ENCODE data around the gene PLEKHJ1. TPM values are rescaled to one million over a fixed set of nuclear protein-coding genes. Genes with fewer than 3 reads are reported as not detected.

The PLEKHJ1 gene
- total RNA-seq, 2 donors from 2014 or later: 26.3 to 46.2 TPM

- TF ChIP-seq, protein P1, sequence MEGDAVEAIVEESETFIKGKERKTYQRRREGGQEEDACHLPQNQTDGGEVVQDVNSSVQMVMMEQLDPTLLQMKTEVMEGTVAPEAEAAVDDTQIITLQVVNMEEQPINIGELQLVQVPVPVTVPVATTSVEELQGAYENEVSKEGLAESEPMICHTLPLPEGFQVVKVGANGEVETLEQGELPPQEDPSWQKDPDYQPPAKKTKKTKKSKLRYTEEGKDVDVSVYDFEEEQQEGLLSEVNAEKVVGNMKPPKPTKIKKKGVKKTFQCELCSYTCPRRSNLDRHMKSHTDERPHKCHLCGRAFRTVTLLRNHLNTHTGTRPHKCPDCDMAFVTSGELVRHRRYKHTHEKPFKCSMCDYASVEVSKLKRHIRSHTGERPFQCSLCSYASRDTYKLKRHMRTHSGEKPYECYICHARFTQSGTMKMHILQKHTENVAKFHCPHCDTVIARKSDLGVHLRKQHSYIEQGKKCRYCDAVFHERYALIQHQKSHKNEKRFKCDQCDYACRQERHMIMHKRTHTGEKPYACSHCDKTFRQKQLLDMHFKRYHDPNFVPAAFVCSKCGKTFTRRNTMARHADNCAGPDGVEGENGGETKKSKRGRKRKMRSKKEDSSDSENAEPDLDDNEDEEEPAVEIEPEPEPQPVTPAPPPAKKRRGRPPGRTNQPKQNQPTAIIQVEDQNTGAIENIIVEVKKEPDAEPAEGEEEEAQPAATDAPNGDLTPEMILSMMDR (IDR thresholded peaks at IDR 0.05): no peak
- Histone ChIP-seq H3K27ac (no peak overlapping the region), H3K36me3 (peaks cover 28% of the 10 kb centered on the region), H3K9me3 (no peaks in the 10 kb centered on the region), H3K4me1 (ENCODE audit: control insufficient read depth in 1 of 2, low read depth in 2 of 2) (peaks cover 0 to 7% of the 10 kb centered on the region in 2 donors), H3K4me3 (no peak overlapping the region), H3K27me3 (replicated peaks; ENCODE audit: insufficient read depth) (no peaks in the 10 kb centered on the region)
- DNase-seq (ENCODE audit: low spot score): no peak
- ATAC-seq (ENCODE audit: insufficient number of reproducible peaks, low FRiP score, low read depth): no peak
Measured at GRCh38 chr19:2197270-2197669, 38.9 kb downstream of the PLEKHJ1 start.

- peaks cover 0 to 7% of the 10 kb centered on the region in 2 donors for H3K4me1 ChIP-seq (ENCODE audit: control insufficient read depth in 1 of 2, low read depth in 2 of 2)
- peaks cover 39% of the 10 kb centered on the region for H3K36me3 ChIP-seq
- H3K27me3 ChIP-seq (replicated peaks; ENCODE audit: insufficient read depth): no peaks in the 10 kb centered on the region
- ATAC-seq (ENCODE audit: insufficient number of reproducible peaks, low FRiP score, low read depth): no peak
- H3K27ac ChIP-seq: no peak overlapping the region
- DNase-seq (ENCODE audit: low spot score): no peak
- H3K9me3 ChIP-seq: no peaks in the 10 kb centered on the region
- H3K4me3 ChIP-seq: no peak overlapping the region
- TF ChIP-seq, protein P1 (IDR thresholded peaks at IDR 0.05): no peak
Measured at GRCh38 chr19:2195914-2196313, 40.2 kb downstream of the PLEKHJ1 start.

GRCh38 chr19:2195361-2195760 lies 40.8 kb downstream of the PLEKHJ1 start:
- Histone ChIP-seq H3K36me3 (peaks cover 39% of the 10 kb centered on the region), H3K27me3 (replicated peaks; ENCODE audit: insufficient read depth) (no peaks in the 10 kb centered on the region), H3K9me3 (no peaks in the 10 kb centered on the region), H3K4me1 (ENCODE audit: control insufficient read depth in 1 of 2, low read depth in 2 of 2) (peaks cover 0 to 7% of the 10 kb centered on the region in 2 donors), H3K4me3 (no peak overlapping the region), H3K27ac (no peak overlapping the region)
- DNase-seq (ENCODE audit: low spot score) (no peak), ATAC-seq (ENCODE audit: insufficient number of reproducible peaks, low FRiP score, low read depth) (no peak)
- TF ChIP-seq, protein P1 (IDR thresholded peaks at IDR 0.05): no peak

DNA sequence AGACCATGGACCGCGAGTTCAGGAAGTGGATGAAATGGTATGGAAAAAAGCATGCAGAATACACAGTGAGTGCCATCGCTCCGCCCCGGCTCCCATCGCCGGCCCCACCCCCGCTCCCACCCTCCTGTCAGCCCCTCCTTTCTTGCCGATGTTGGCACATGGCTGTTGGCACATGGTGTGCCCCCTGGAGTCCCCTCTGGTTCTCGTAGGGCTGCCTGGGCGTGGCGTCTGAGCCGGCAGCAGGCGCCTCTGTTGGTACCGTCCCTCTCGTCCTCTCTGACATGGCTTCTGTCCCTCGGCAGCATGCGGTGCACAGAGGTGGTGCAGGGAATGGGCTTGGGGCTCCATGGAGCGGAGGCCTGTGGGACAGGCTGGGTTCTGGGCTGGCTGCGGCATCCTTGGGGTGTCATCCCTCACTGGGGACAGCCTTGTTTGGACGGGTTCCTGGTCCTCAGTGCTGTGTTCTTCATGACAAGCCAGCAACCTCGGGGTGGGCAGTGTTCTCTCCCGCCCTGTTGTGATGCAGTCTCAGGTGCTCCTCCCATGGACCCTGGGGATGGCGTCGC lies 41.5 kb downstream of the PLEKHJ1 start:
- Histone ChIP-seq H3K9me3 (no peaks in the 10 kb centered on the region), H3K4me1 (ENCODE audit: control insufficient read depth in 1 of 2, low read depth in 2 of 2) (peaks cover 0 to 7% of the 10 kb centered on the region in 2 donors), H3K27ac (no peak overlapping the region), H3K4me3 (no peak overlapping the region), H3K36me3 (peaks cover 39% of the 10 kb centered on the region), H3K27me3 (replicated peaks; ENCODE audit: insufficient read depth) (no peaks in the 10 kb centered on the region)
- ATAC-seq (ENCODE audit: insufficient number of reproducible peaks, low FRiP score, low read depth): no peak
- no peak for DNase-seq (ENCODE audit: low spot score)
- TF ChIP-seq, protein P1 (IDR thresholded peaks at IDR 0.05): no peak

DNA sequence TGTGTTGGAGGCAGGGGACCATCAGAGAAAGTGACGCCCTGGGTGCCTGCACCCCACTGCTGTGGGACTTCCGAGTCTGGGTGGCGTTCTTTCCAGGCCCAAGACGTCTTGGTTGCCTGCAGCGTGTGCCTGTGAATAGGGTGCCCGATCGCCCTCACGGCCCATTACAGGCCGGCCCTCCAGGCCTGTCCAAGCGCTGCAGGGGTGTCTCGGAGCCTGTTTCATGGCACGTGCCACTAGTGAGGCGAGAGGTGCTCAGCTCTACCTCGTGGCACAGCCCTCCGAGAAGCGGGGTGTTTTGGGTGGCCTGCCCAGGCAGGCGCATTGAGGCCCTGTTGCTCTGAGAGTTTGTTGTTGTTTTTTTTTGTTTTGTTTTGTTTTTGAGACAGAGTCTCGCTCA lies 42.3 kb downstream of the PLEKHJ1 start:
- H3K4me1 ChIP-seq (ENCODE audit: control insufficient read depth in 1 of 2, low read depth in 2 of 2): peaks cover 0 to under 1% of the 10 kb centered on the region in 2 donors
- ATAC-seq (ENCODE audit: insufficient number of reproducible peaks, low FRiP score, low read depth): no peak
- H3K27me3 ChIP-seq (replicated peaks; ENCODE audit: insufficient read depth): no peaks in the 10 kb centered on the region
- H3K9me3 ChIP-seq: no peaks in the 10 kb centered on the region
- no peak overlapping the region for H3K27ac ChIP-seq
- peaks cover 39% of the 10 kb centered on the region for H3K36me3 ChIP-seq
- H3K4me3 ChIP-seq: no peak overlapping the region
- TF ChIP-seq, protein P1 (IDR thresholded peaks at IDR 0.05): no peak
- DNase-seq (ENCODE audit: low spot score): no peak
